ENCODE measurements around the gene ATG10.
"Not testable (repeated sequence)": the region's sequence is repeated elsewhere in the genome, so short reads cannot be mapped to it uniquely, and the experiment has no call there.

The ATG10 gene

GRCh38 chr5:82054004-82054710 lies 82.3 kb downstream of the ATG10 start:
- no peak for DNase-seq (ENCODE audit: low read depth)

GRCh38 chr5:82057051-82057450 lies 85.2 kb downstream of the ATG10 start:
- DNase-seq (ENCODE audit: low read depth): no peak

- no peak for DNase-seq (ENCODE audit: low read depth)
Observed at GRCh38 chr5:82058710-82059109, 86.9 kb downstream of the ATG10 start.

- no peak for DNase-seq (ENCODE audit: low read depth)
Observed at GRCh38 chr5:82066791-82067190, 95.0 kb downstream of the ATG10 start.

- DNase-seq (ENCODE audit: low read depth): not testable (repeated sequence)
Observed at GRCh38 chr5:82068042-82068441, 96.2 kb downstream of the ATG10 start.

- DNase-seq (ENCODE audit: low read depth): no peak
Observed at GRCh38 chr5:82068723-82069122, 96.9 kb downstream of the ATG10 start.

- no peak for DNase-seq (ENCODE audit: low read depth)
Observed at GRCh38 chr5:82072138-82072537, 100.3 kb downstream of the ATG10 start.

GRCh38 chr5:82073179-82073578 lies 101.4 kb downstream of the ATG10 start:
- no peak for DNase-seq (ENCODE audit: low read depth)

- no peak for DNase-seq (ENCODE audit: low read depth)
Observed at GRCh38 chr5:82074950-82075349, 103.1 kb downstream of the ATG10 start.

- no peak for DNase-seq (ENCODE audit: low read depth)
Observed at GRCh38 chr5:82077496-82077895, 105.7 kb downstream of the ATG10 start.

GRCh38 chr5:82091617-82092016 lies 119.8 kb downstream of the ATG10 start:
- DNase-seq (ENCODE audit: low read depth): no peak

- DNase-seq (ENCODE audit: low read depth): no peak
Observed at GRCh38 chr5:82095536-82095935, 123.7 kb downstream of the ATG10 start.

GRCh38 chr5:82096249-82096648 lies 124.4 kb downstream of the ATG10 start:
- no peak for DNase-seq (ENCODE audit: low read depth)

- DNase-seq (ENCODE audit: low read depth): no peak
Observed at GRCh38 chr5:82100303-82101077, 128.7 kb downstream of the ATG10 start.

- DNase-seq (ENCODE audit: low read depth): no peak
Observed at GRCh38 chr5:82104872-82105271, 133.0 kb downstream of the ATG10 start.

- no peak for DNase-seq (ENCODE audit: low read depth)
Observed at GRCh38 chr5:82105457-82105856, 133.6 kb downstream of the ATG10 start.

- no peak for DNase-seq (ENCODE audit: low read depth)
Observed at GRCh38 chr5:82106207-82106606, 134.4 kb downstream of the ATG10 start.

- DNase-seq (ENCODE audit: low read depth): no peak
Observed at GRCh38 chr5:82106756-82107155, 134.9 kb downstream of the ATG10 start.

- no peak for DNase-seq (ENCODE audit: low read depth)
Observed at GRCh38 chr5:82107267-82107666, 135.4 kb downstream of the ATG10 start.

- no peak for DNase-seq (ENCODE audit: low read depth)
Observed at GRCh38 chr5:82109013-82109412, 137.2 kb downstream of the ATG10 start.

GRCh38 chr5:82109915-82110314 lies 138.1 kb downstream of the ATG10 start:
- DNase-seq (ENCODE audit: low read depth): not testable (repeated sequence)

- no peak for DNase-seq (ENCODE audit: low read depth)
Observed at GRCh38 chr5:82111191-82111590, 139.4 kb downstream of the ATG10 start.

GRCh38 chr5:82115858-82116257 lies 144.0 kb downstream of the ATG10 start:
- no peak for DNase-seq (ENCODE audit: low read depth)

Measured in T follicular helper cell (primary cell).